K562 (cell line): ENCODE measurements around the gene CHTF8. TPM values are rescaled to one million over a fixed set of nuclear protein-coding genes. Genes with fewer than 3 reads are reported as not detected.

Source experiments
- KDM1A ChIP-seq, 2 experiments: fragments of 450-650 bp; IDR thresholded peaks; 2 replicates each; pipeline ENCODE4 v1.6.1; 2016; ENCODE audit warnings: mild to moderate bottlenecking in 2 of 2
- KDM5B ChIP-seq: fragments of 200-600 bp; sonication (generic); IDR thresholded peaks from 2 replicates; pipeline ENCODE4 v1.6.1; 2012; ENCODE audit warnings: low read depth, mild to moderate bottlenecking, moderate library complexity, low read length, control low read depth, inconsistent platforms; ENCODE audit not compliant: insufficient replicate concordance
- PHF20 ChIP-seq: fragments of 450-650 bp; IDR thresholded peaks from 2 replicates; pipeline ENCODE4 v1.6.1; 2018; ENCODE audit not compliant: partially characterized antibody
- PHF8 ChIP-seq: fragments of 200-600 bp; sonication (generic); IDR thresholded peaks from 2 replicates; pipeline ENCODE4 v1.6.1; 2012; ENCODE audit warnings: mixed run types, mild to moderate bottlenecking, inconsistent platforms, low read length, moderate library complexity, borderline replicate concordance
- SUPT5H ChIP-seq: fragments of 450-650 bp; IDR thresholded peaks from 2 replicates; pipeline ENCODE4 v1.6.1; 2016
- polyA plus RNA-seq, 8 experiments: library from polyadenylated mRNA; depleted of rRNA in 4 of 8; stranded (reverse) in 5 of 8; unstranded in 3 of 8; fragments of >200 nt; fragmentation: Nextera tagmentation in 2 of 8; fragmentation: Illumina TruSeq in 1 of 8; extraction: Ambion mirVana in 2 of 8; extraction: Trizol in 1 of 8; gene quantifications; 2 replicates each; pipeline versions ENCODE4 v1.2.1 to v1.2.3, GENCODE V29; 2011 to 2014; ENCODE audit warnings: inconsistent platforms in 1 of 8, missing spikeins in 1 of 8
- total RNA-seq, 7 experiments: library from RNA; depleted of rRNA in 6 of 7; stranded (reverse); fragments of >200 nt in 6 of 7; fragmentation: Illumina TruSeq in 2 of 7; extraction: Trizol in 2 of 7; gene quantifications; 2 replicates each; pipeline versions ENCODE4 v1.2.1 to v1.2.3, GENCODE V29; 2011 to 2021; ENCODE audit warnings: low replicate concordance in 1 of 7
- TF ChIP-seq, protein P1 (sequence below): fragments of 450-650 bp; IDR thresholded peaks from 2 replicates; pipeline ENCODE4 v1.6.1; 2016; ENCODE audit warnings: low read depth
- TF ChIP-seq, protein P2 (sequence below): fragments of 450-650 bp; IDR thresholded peaks from 2 replicates; pipeline ENCODE4 v1.6.1; 2017; ENCODE audit warnings: mild to moderate bottlenecking, moderate library complexity
- TF ChIP-seq, protein P3 (sequence below): sonication (generic); formaldehyde crosslinking; IDR thresholded peaks from 2 replicates; pipeline ENCODE4 v1.8.0; 2023; ENCODE audit warnings: missing genetic modification reagents, mild to moderate bottlenecking, borderline replicate concordance
- TF ChIP-seq, protein P4 (sequence below): fragments of 450-650 bp; IDR thresholded peaks from 2 replicates; pipeline ENCODE4 v1.6.1; 2017; ENCODE audit warnings: antibody characterized with exemption

The CHTF8 gene
- total and polyA plus RNA-seq, 9 of the 15 experiments (the other 6 are each of a cell fraction or from before 2014, with no cell fraction given), result 20.2 to 199 (median 108) TPM

DNA sequence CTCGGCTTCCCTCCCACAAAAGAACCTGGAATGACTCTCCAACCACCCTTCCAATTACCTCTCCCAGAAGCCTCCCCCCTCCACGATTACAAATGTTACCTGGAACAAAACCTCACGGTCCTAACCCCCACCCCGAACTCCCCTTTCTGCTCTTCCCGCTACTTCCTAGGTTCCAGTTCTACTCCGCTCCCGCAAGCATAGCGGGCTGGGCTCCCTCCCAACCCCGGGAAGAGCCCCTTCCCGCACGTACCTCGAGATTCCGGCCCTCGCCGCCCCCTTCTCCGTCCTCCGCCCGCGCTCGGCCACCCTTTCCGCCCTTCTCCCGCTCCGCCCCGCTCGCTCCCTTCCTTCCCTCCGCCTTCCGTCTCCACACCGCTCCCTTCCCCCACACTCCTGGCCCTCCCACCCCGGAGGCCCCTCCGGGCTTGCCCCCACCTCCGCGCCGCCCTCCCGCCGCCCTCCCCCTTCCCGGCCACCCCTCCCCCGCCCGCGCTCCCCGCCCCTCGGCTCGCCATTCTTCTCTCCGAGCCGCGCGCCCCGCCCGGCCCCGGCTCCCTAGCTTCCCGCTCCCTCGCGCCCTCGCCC lies 457 bp downstream of the CHTF8 start (continued):
- TF ChIP-seq, protein P1, sequence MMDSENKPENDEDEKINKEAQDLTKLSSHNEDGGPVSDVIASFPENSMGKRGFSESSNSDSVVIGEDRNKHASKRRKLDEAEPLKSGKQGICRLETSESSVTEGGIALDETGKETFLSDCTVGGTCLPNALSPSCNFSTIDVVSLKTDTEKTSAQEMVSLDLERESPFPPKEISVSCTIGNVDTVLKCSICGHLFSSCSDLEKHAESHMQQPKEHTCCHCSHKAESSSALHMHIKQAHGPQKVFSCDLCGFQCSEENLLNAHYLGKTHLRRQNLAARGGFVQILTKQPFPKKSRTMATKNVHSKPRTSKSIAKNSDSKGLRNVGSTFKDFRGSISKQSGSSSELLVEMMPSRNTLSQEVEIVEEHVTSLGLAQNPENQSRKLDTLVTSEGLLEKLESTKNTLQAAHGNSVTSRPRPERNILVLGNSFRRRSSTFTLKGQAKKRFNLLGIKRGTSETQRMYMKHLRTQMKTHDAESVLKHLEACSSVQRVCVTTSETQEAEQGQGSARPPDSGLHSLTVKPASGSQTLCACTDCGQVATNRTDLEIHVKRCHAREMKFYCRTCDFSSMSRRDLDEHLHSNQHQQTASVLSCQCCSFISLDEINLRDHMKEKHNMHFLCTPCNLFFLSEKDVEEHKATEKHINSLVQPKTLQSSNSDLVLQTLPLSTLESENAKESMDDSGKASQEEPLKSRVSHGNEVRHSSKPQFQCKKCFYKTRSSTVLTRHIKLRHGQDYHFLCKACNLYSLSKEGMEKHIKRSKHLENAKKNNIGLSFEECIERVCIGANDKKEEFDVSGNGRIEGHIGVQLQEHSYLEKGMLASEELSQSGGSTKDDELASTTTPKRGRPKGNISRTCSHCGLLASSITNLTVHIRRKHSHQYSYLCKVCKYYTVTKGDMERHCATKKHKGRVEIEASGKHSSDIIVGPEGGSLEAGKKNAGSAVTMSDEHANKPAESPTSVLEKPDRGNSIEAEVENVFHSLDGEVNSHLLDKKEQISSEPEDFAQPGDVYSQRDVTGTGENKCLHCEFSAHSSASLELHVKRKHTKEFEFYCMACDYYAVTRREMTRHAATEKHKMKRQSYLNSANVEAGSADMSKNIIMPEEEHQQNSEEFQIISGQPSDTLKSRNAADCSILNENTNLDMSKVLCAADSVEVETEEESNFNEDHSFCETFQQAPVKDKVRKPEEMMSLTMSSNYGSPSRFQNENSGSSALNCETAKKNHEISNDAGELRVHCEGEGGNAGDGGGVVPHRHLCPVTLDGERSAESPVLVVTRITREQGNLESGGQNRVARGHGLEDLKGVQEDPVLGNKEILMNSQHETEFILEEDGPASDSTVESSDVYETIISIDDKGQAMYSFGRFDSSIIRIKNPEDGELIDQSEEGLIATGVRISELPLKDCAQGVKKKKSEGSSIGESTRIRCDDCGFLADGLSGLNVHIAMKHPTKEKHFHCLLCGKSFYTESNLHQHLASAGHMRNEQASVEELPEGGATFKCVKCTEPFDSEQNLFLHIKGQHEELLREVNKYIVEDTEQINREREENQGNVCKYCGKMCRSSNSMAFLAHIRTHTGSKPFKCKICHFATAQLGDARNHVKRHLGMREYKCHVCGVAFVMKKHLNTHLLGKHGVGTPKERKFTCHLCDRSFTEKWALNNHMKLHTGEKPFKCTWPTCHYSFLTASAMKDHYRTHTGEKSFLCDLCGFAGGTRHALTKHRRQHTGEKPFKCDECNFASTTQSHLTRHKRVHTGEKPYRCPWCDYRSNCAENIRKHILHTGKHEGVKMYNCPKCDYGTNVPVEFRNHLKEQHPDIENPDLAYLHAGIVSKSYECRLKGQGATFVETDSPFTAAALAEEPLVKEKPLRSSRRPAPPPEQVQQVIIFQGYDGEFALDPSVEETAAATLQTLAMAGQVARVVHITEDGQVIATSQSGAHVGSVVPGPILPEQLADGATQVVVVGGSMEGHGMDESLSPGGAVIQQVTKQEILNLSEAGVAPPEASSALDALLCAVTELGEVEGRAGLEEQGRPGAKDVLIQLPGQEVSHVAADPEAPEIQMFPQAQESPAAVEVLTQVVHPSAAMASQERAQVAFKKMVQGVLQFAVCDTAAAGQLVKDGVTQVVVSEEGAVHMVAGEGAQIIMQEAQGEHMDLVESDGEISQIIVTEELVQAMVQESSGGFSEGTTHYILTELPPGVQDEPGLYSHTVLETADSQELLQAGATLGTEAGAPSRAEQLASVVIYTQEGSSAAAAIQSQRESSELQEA, result 0 out of 2 replicates have a peak, but pooled peaks have one; percentile 10
- TF ChIP-seq, protein P2, sequence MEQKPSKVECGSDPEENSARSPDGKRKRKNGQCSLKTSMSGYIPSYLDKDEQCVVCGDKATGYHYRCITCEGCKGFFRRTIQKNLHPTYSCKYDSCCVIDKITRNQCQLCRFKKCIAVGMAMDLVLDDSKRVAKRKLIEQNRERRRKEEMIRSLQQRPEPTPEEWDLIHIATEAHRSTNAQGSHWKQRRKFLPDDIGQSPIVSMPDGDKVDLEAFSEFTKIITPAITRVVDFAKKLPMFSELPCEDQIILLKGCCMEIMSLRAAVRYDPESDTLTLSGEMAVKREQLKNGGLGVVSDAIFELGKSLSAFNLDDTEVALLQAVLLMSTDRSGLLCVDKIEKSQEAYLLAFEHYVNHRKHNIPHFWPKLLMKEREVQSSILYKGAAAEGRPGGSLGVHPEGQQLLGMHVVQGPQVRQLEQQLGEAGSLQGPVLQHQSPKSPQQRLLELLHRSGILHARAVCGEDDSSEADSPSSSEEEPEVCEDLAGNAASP, result no peak
- peak; percentile 71 for TF ChIP-seq PHF20
- TF ChIP-seq KDM1A (IDR thresholded peaks at IDR 0.05), result peak in 1 of 2 experiments; percentile 63; a peak in 1 of 4 replicates
- TF ChIP-seq PHF8, result peak; percentile 55
- peak; percentile 92 for TF ChIP-seq SUPT5H
- TF ChIP-seq, protein P3, sequence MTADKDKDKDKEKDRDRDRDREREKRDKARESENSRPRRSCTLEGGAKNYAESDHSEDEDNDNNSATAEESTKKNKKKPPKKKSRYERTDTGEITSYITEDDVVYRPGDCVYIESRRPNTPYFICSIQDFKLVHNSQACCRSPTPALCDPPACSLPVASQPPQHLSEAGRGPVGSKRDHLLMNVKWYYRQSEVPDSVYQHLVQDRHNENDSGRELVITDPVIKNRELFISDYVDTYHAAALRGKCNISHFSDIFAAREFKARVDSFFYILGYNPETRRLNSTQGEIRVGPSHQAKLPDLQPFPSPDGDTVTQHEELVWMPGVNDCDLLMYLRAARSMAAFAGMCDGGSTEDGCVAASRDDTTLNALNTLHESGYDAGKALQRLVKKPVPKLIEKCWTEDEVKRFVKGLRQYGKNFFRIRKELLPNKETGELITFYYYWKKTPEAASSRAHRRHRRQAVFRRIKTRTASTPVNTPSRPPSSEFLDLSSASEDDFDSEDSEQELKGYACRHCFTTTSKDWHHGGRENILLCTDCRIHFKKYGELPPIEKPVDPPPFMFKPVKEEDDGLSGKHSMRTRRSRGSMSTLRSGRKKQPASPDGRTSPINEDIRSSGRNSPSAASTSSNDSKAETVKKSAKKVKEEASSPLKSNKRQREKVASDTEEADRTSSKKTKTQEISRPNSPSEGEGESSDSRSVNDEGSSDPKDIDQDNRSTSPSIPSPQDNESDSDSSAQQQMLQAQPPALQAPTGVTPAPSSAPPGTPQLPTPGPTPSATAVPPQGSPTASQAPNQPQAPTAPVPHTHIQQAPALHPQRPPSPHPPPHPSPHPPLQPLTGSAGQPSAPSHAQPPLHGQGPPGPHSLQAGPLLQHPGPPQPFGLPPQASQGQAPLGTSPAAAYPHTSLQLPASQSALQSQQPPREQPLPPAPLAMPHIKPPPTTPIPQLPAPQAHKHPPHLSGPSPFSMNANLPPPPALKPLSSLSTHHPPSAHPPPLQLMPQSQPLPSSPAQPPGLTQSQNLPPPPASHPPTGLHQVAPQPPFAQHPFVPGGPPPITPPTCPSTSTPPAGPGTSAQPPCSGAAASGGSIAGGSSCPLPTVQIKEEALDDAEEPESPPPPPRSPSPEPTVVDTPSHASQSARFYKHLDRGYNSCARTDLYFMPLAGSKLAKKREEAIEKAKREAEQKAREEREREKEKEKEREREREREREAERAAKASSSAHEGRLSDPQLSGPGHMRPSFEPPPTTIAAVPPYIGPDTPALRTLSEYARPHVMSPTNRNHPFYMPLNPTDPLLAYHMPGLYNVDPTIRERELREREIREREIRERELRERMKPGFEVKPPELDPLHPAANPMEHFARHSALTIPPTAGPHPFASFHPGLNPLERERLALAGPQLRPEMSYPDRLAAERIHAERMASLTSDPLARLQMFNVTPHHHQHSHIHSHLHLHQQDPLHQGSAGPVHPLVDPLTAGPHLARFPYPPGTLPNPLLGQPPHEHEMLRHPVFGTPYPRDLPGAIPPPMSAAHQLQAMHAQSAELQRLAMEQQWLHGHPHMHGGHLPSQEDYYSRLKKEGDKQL (CRISPR knock-in tag), result no peak
- TF ChIP-seq, protein P4, sequence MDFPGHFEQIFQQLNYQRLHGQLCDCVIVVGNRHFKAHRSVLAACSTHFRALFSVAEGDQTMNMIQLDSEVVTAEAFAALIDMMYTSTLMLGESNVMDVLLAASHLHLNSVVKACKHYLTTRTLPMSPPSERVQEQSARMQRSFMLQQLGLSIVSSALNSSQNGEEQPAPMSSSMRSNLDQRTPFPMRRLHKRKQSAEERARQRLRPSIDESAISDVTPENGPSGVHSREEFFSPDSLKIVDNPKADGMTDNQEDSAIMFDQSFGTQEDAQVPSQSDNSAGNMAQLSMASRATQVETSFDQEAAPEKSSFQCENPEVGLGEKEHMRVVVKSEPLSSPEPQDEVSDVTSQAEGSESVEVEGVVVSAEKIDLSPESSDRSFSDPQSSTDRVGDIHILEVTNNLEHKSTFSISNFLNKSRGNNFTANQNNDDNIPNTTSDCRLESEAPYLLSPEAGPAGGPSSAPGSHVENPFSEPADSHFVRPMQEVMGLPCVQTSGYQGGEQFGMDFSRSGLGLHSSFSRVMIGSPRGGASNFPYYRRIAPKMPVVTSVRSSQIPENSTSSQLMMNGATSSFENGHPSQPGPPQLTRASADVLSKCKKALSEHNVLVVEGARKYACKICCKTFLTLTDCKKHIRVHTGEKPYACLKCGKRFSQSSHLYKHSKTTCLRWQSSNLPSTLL, result peak; percentile 44; the same call in 1 of the 2 replicates
- peak; percentile 60 for TF ChIP-seq KDM5B
